K562 (cell line): ENCODE results near the gene CAMK2G. TPM values are rescaled to one million over a fixed set of nuclear protein-coding genes. Genes with fewer than 3 reads are reported as not detected.
A peak's percentile ranks its signal among the peaks of the same experiment; 100 is the strongest.

Experiments
- ATAC-seq: fragments of 200-7000 bp; cut with Tn5 transposase; 3 replicates; pipeline ENCODE4 v1.9.1; 2020; ENCODE audit warnings: moderate library complexity
- BruUV-seq: library from RNA; stranded (reverse); fragments of 400-500 nt; replicated peaks from 2 replicates; lab custom pipeline; 2021; lab: Mats Ljungman, UMichigan
- CTCF ChIA-PET: fragments of 300-600 bp; formaldehyde crosslinking; extraction: SDS; loops from one replicate; lab custom pipeline; 2021; ENCODE audit warnings: low intra/inter-chr PET ratio; lab: Yijun Ruan, JAX
- POLR2A ChIA-PET: fragments of 300-600, 350-650 bp; sonication (Branson Sonifier 250); formaldehyde crosslinking; extraction: SDS; loops from one replicate; lab custom pipeline; 2021; ENCODE audit warnings: antibody characterized with exemption, inconsistent platforms; lab: Yijun Ruan, JAX
- DNase-seq, 4 experiments: peaks; one replicate each; pipeline versions ENCODE4 v3.0.0 to v3.0.0-alpha.2; 2011 to 2018; ENCODE audit warnings: low spot score in 3 of 4, mixed read lengths in 3 of 4; ENCODE audit errors: extremely low read depth in 1 of 4
- FAIRE-seq: peaks from 2 replicates; lab custom pipeline; 2011; peaks lifted over from hg19 to GRCh38; lab: Jason Lieb, UNC
- H2AFZ ChIP-seq: 2 replicates; pipeline ENCODE4 v1.6.0; 2011; ENCODE audit warnings: low read depth, low read length, control low read depth, inconsistent platforms
- H3K27ac ChIP-seq: fragments of 200-600 bp; 3 replicates; pipeline ENCODE4 v1.8.0; 2011; ENCODE audit warnings: low read depth, mild to moderate bottlenecking, control low read depth, inconsistent platforms, low read length, moderate library complexity, mixed read lengths; ENCODE audit errors: extremely low read depth
- H3K27me3 ChIP-seq, 2 experiments: fragments of 300-600 bp in 1 of 2; 2 replicates in 1 of 2; 3 replicates in 1 of 2; pipeline versions ENCODE4 v1.6.0 to v1.8.0; 2011; ENCODE audit warnings: inconsistent platforms in 2 of 2, low read length in 2 of 2, mild to moderate bottlenecking in 1 of 2, mixed read lengths in 1 of 2, moderate library complexity in 1 of 2; ENCODE audit not compliant: control insufficient read depth in 2 of 2, insufficient read depth in 2 of 2
- H3K36me3 ChIP-seq: fragments of 300-600 bp; 3 replicates; pipeline ENCODE4 v1.8.0; 2011; ENCODE audit warnings: mild to moderate bottlenecking, low read length, inconsistent platforms; ENCODE audit not compliant: control insufficient read depth, insufficient read depth
- H3K4me1 ChIP-seq, 2 experiments: fragments of 200-600 bp in 1 of 2; replicated peaks in 1 of 2; 2 replicates in 1 of 2; 3 replicates in 1 of 2; pipeline versions ENCODE4 v1.5.1 to v1.8.0; 2011; ENCODE audit warnings: inconsistent platforms in 2 of 2, low read length in 2 of 2, mild to moderate bottlenecking in 1 of 2, mixed read lengths in 1 of 2, moderate library complexity in 1 of 2; ENCODE audit not compliant: control insufficient read depth in 2 of 2, insufficient read depth in 2 of 2
- H3K4me2 ChIP-seq: 2 replicates; pipeline ENCODE4 v1.6.1; 2011; ENCODE audit warnings: low read length, control low read depth, inconsistent platforms, mixed read lengths; ENCODE audit not compliant: insufficient read depth
- H3K4me3 ChIP-seq: fragments of 200-600 bp; sonication (generic), shearing (Covaris generic); 2 replicates; pipeline ENCODE4 v1.5.1; 2016; ENCODE audit warnings: control low read depth, inconsistent platforms
- H3K79me2 ChIP-seq: fragments of 200-600 bp; 3 replicates; pipeline ENCODE4 v1.8.0; 2011; ENCODE audit warnings: low read length, inconsistent platforms; ENCODE audit not compliant: control insufficient read depth, insufficient read depth
- H3K9ac ChIP-seq, 2 experiments: 2 replicates each; pipeline versions ENCODE4 v1.6.0 to v1.6.1; 2011; ENCODE audit warnings: low read depth in 2 of 2, low read length in 2 of 2, control low read depth in 1 of 2, inconsistent platforms in 1 of 2, mild to moderate bottlenecking in 1 of 2, mixed read lengths in 1 of 2; ENCODE audit not compliant: insufficient read depth in 1 of 2
- H3K9me1 ChIP-seq: one replicate; pipeline ENCODE4 v1.6.0; 2011; ENCODE audit warnings: inconsistent platforms, mild to moderate bottlenecking, low read length, moderate library complexity; ENCODE audit not compliant: control insufficient read depth, insufficient read depth
- H3K9me3 ChIP-seq: replicated peaks from 2 replicates; pipeline ENCODE4 v1.5.1; 2011; ENCODE audit warnings: low read depth, low read length, inconsistent platforms; ENCODE audit not compliant: control insufficient read depth, insufficient read depth
- H4K20me1 ChIP-seq: replicated peaks from 2 replicates; pipeline ENCODE4 v1.6.1; 2011; ENCODE audit warnings: low read length, inconsistent platforms, mixed read lengths; ENCODE audit not compliant: control insufficient read depth, insufficient read depth
- ARID1B ChIP-seq: fragments of 450-650 bp; IDR thresholded peaks from 2 replicates; pipeline ENCODE4 v1.6.1; 2016; ENCODE audit warnings: antibody characterized with exemption, mild to moderate bottlenecking, inconsistent platforms
- ARID3A ChIP-seq: IDR thresholded peaks from 2 replicates; pipeline ENCODE4 v1.6.1; 2012; ENCODE audit warnings: low read depth, low read length, improper control_type of control experiment, borderline replicate concordance
- ATF1 ChIP-seq, 2 experiments: fragments of 450-650 bp in 1 of 2; IDR thresholded peaks; 2 replicates each; pipeline ENCODE4 v1.6.1; 2016; ENCODE audit warnings: missing compliant biosample characterization in 1 of 2, missing genetic modification characterization in 1 of 2
- CCNT2 ChIP-seq: IDR thresholded peaks from 2 replicates; pipeline ENCODE4 v1.6.1; 2011; ENCODE audit warnings: borderline replicate concordance, low read depth, mild to moderate bottlenecking, moderate library complexity, mixed read lengths, low read length; ENCODE audit not compliant: insufficient read length; ENCODE audit errors: extremely low read depth
- ESRRA ChIP-seq: fragments of 450-650 bp; IDR thresholded peaks from 2 replicates; pipeline ENCODE4 v1.6.1; 2014; ENCODE audit warnings: low read depth, mild to moderate bottlenecking, moderate library complexity, borderline replicate concordance
- GTF2E2 ChIP-seq: fragments of 200-800 bp; sonication (Bioruptor generic); IDR thresholded peaks from 2 replicates; pipeline ENCODE4 v1.6.1; 2016; ENCODE audit warnings: missing genetic modification characterization, missing compliant biosample characterization
- MCM2 ChIP-seq: fragments of 450-650 bp; IDR thresholded peaks from 2 replicates; pipeline ENCODE4 v1.6.1; 2017; ENCODE audit warnings: low read depth, mild to moderate bottlenecking
- RFX7 ChIP-seq: fragments of 250-450 bp; sonication (Bioruptor Pico); IDR thresholded peaks from 2 replicates; pipeline ENCODE4 v1.5.1; 2021; ENCODE audit warnings: mild to moderate bottlenecking
- SMARCA4 ChIP-seq: fragments of 450-650 bp; IDR thresholded peaks from 2 replicates; pipeline ENCODE4 v1.6.1; 2016
- SNAPC5 ChIP-seq: fragments of 250-450 bp; sonication (Bioruptor Pico); IDR thresholded peaks from 2 replicates; pipeline ENCODE4 v1.8.0; 2021; ENCODE audit warnings: moderate library complexity, mild to moderate bottlenecking, inconsistent platforms
- SNRNP70 ChIP-seq: fragments of 200-400 bp; formaldehyde crosslinking; optimal IDR thresholded peaks from 2 replicates; pipeline ENCODE3; 2017; ENCODE audit warnings: low read depth, low read length
- WGBS: fragments of 100-300 bp; shearing (Covaris generic); methylation state at CpG from one replicate; pipeline ENCODE4 v1.1.6; 2016; ENCODE audit warnings: low coverage, mixed read lengths; ENCODE audit not compliant: insufficient coverage; ENCODE audit errors: missing lambda C conversion rate; 5-methylcytosine and 5-hydroxymethylcytosine counted together
- in situ Hi-C: fragments of 300-500 bp; cut with MboI; formaldehyde crosslinking; loops from 4 replicates; pipeline ENCODE4 v1.15.0; 2018; ENCODE audit warnings: inconsistent platforms, mixed read lengths
- intact Hi-C: fragments of 100-400 bp; cut with micrococcal nuclease; formaldehyde crosslinking; loops from 2 replicates; pipeline ENCODE4 v1.14.2; 2022
- polyA plus RNA-seq, 8 experiments: library from polyadenylated mRNA; depleted of rRNA in 4 of 8; stranded (reverse) in 5 of 8; unstranded in 3 of 8; fragments of >200 nt; fragmentation: Nextera tagmentation in 2 of 8; fragmentation: Illumina TruSeq in 1 of 8; extraction: Ambion mirVana in 2 of 8; extraction: Trizol in 1 of 8; gene quantifications; 2 replicates each; pipeline versions ENCODE4 v1.2.1 to v1.2.3, GENCODE V29; 2011 to 2014; ENCODE audit warnings: inconsistent platforms in 1 of 8, missing spikeins in 1 of 8
- total RNA-seq, 7 experiments: library from RNA; depleted of rRNA in 6 of 7; stranded (reverse); fragments of >200 nt in 6 of 7; fragmentation: Illumina TruSeq in 2 of 7; extraction: Trizol in 2 of 7; gene quantifications; 2 replicates each; pipeline versions ENCODE4 v1.2.1 to v1.2.3, GENCODE V29; 2011 to 2021; ENCODE audit warnings: low replicate concordance in 1 of 7
- TF ChIP-seq, protein P1 (sequence below): sonication (generic); formaldehyde crosslinking; IDR thresholded peaks from 2 replicates; pipeline ENCODE4 v1.4.0; 2020; ENCODE audit warnings: mild to moderate bottlenecking, missing genetic modification reagents
- TF ChIP-seq, protein P2 (sequence below): fragments of 250-450 bp; sonication (Bioruptor Pico); IDR thresholded peaks from 2 replicates; pipeline ENCODE4 v1.4.0; 2020
- TF ChIP-seq, protein P3 (sequence below): fragments of 250-450 bp; sonication (Bioruptor Pico); IDR thresholded peaks from 2 replicates; pipeline ENCODE4 v1.6.1; 2021; ENCODE audit warnings: mild to moderate bottlenecking

The CAMK2G gene
- total and polyA plus RNA-seq, 9 of the 15 experiments (the other 6 are each of a cell fraction or from before 2014, with no cell fraction given) = 9.0 to 37.9 (median 32.6) TPM

DNA sequence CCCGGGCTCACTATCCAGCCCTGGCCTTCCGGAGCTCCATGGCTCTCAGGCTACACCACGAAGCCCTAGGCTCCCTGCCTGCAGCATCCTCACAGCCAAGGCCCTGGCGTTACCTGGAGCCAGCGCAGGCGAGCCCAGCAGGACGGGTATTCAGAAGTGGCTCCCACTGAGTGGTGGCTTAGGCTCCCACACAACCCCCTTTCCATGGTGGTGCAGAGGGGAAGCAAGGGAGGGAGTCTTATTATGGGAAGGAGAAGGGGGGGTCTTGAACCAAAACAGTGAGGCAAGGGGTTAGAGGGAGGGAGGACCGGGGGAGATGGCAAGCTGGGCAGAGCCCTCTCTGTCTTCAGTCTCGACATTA, 33.3 kb downstream of the CAMK2G start (continued):
- TF ChIP-seq CCNT2 (no peak), SNAPC5 (CRISPR knock-in tag) (no peak), SMARCA4 (no peak)

- no peaks in the 10 kb centered on the region for H3K9me1 ChIP-seq
- ATAC-seq (no peak), FAIRE-seq (no peak), DNase-seq (no peak)
- no TSS peak for BruUV-seq
- in situ Hi-C loops = loop anchor here (5.0 to 10.0 kb wide), 2 partner anchors 97 to 1244 kb away; no protein-coding TSS in a partner anchor
- no peaks in the 10 kb centered on the region for H3K79me2 ChIP-seq
- no peak overlapping the region for H3K4me3 ChIP-seq
- H4K20me1 ChIP-seq = no peaks in the 10 kb centered on the region
- no peaks in the 10 kb centered on the region for H3K27me3 ChIP-seq
- intact Hi-C loops = no loop called here
- WGBS = 89% methylated on average over 13 of the region's 13 CpGs
- no peak overlapping the region for H3K4me2 ChIP-seq
- 0 out of 4 replicates have a peak overlapping the region, but pooled peaks of 1 of the 2 experiments have one; percentile 39 for H3K9ac ChIP-seq
- H3K36me3 ChIP-seq = peaks cover 60% of the 10 kb centered on the region; the same call in 2 of the 3 replicates
- H2AFZ ChIP-seq = no peak overlapping the region
- peaks cover 0 to 10% of the 10 kb centered on the region in 2 experiments; a peak in 1 of 5 replicates for H3K4me1 ChIP-seq
- POLR2A ChIA-PET = interaction anchor here (1.0 kb wide), 2 partner anchors 24 to 68 kb away, joined by 4 to 5 read pairs; a partner anchor contains a TSS
- no peaks in the 10 kb centered on the region for H3K9me3 ChIP-seq
- no peak overlapping the region for H3K27ac ChIP-seq
- CTCF ChIA-PET = no interaction called here
- TF ChIP-seq ATF1 (CRISPR knock-in tag; IDR thresholded peaks at IDR 0.05) = no peak
- no peak for TF ChIP-seq ATF1 (tag; IDR thresholded peaks at IDR 0.05)
- TF ChIP-seq RFX7 (CRISPR knock-in tag) = no peak
- TF ChIP-seq, protein P1, sequence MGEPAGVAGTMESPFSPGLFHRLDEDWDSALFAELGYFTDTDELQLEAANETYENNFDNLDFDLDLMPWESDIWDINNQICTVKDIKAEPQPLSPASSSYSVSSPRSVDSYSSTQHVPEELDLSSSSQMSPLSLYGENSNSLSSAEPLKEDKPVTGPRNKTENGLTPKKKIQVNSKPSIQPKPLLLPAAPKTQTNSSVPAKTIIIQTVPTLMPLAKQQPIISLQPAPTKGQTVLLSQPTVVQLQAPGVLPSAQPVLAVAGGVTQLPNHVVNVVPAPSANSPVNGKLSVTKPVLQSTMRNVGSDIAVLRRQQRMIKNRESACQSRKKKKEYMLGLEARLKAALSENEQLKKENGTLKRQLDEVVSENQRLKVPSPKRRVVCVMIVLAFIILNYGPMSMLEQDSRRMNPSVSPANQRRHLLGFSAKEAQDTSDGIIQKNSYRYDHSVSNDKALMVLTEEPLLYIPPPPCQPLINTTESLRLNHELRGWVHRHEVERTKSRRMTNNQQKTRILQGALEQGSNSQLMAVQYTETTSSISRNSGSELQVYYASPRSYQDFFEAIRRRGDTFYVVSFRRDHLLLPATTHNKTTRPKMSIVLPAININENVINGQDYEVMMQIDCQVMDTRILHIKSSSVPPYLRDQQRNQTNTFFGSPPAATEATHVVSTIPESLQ = no peak
- no peak for TF ChIP-seq SNRNP70
- TF ChIP-seq GTF2E2 (tag) = no peak
- no peak for TF ChIP-seq ARID1B
- TF ChIP-seq, protein P2, sequence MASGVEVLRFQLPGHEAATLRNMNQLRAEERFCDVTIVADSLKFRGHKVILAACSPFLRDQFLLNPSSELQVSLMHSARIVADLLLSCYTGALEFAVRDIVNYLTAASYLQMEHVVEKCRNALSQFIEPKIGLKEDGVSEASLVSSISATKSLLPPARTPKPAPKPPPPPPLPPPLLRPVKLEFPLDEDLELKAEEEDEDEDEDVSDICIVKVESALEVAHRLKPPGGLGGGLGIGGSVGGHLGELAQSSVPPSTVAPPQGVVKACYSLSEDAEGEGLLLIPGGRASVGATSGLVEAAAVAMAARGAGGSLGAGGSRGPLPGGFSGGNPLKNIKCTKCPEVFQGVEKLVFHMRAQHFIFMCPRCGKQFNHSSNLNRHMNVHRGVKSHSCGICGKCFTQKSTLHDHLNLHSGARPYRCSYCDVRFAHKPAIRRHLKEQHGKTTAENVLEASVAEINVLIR (CRISPR knock-in tag) = no peak
- TF ChIP-seq ARID3A = no peak
- TF ChIP-seq MCM2 = no peak
- TF ChIP-seq, protein P3, sequence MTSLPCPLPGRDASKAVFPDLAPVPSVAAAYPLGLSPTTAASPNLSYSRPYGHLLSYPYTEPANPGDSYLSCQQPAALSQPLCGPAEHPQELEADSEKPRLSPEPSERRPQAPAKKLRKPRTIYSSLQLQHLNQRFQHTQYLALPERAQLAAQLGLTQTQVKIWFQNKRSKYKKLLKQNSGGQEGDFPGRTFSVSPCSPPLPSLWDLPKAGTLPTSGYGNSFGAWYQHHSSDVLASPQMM = no peak
- TF ChIP-seq ESRRA = no peak
Observed at GRCh38 chr10:73840403-73841060, 33.8 kb downstream of the CAMK2G start.
